ENCODE measurements around the gene CDC42BPA.

DNA sequence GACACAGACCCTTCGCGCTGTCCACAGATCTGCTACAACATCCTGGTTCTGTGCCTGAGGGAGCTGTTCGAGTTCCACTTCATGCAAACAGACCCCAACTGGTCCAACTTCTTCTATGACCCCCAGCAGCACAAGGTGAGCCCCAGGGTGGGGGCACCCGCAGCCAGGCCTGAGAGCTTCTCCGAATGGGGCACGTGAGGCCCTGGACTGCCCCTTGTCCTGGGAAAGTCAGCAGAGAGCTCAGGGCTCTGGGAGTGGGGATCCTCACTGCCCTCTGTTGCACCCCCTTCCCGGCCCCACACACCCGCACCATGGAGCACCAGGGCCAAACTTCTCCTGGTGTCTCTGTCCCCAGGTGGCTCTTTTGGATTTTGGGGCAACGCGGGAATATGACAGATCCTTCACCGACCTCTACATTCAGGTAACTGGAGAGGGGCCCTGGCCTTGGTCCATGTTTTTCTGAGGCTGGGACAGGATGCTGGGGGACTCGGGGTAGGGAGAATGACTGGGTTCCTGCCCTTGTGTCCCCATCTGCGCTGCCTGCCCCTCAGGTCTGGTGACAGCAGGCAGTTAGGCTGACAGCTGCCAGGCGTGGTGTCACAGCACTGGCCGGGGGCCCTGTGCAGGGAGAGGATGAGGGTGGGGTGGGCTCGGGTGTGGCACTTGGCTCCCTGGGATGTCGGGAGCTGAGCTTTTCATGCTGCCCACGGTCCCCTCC is 333.6 kb downstream of the CDC42BPA start:
- TF ChIP-seq, protein P1, sequence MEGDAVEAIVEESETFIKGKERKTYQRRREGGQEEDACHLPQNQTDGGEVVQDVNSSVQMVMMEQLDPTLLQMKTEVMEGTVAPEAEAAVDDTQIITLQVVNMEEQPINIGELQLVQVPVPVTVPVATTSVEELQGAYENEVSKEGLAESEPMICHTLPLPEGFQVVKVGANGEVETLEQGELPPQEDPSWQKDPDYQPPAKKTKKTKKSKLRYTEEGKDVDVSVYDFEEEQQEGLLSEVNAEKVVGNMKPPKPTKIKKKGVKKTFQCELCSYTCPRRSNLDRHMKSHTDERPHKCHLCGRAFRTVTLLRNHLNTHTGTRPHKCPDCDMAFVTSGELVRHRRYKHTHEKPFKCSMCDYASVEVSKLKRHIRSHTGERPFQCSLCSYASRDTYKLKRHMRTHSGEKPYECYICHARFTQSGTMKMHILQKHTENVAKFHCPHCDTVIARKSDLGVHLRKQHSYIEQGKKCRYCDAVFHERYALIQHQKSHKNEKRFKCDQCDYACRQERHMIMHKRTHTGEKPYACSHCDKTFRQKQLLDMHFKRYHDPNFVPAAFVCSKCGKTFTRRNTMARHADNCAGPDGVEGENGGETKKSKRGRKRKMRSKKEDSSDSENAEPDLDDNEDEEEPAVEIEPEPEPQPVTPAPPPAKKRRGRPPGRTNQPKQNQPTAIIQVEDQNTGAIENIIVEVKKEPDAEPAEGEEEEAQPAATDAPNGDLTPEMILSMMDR (IDR thresholded peaks at IDR 0.05) = no peak
- TF ChIP-seq POLR2A (IDR thresholded peaks at IDR 0.05) = no peak
